SK-N-SH (cell line): ENCODE results near the gene SHC3.

Source experiments
- JUND ChIP-seq: IDR thresholded peaks from 2 replicates; pipeline ENCODE4 v1.4.0; 2012
- MXI1 ChIP-seq: IDR thresholded peaks from 2 replicates; pipeline ENCODE4 v1.6.1; 2012; ENCODE audit warnings: mild to moderate bottlenecking, low read depth, low read length, improper control_type of control experiment
- POLR2AphosphoS5 ChIP-seq: IDR thresholded peaks from 2 replicates; pipeline ENCODE4 v1.6.1; 2012; ENCODE audit warnings: low read depth, low read length
- RCOR1 ChIP-seq: fragments of 150-350 bp; IDR thresholded peaks from 2 replicates; pipeline ENCODE4 v1.6.1; 2017; ENCODE audit warnings: antibody characterized with exemption, low read length
- USF1 ChIP-seq: IDR thresholded peaks from 2 replicates; pipeline ENCODE4 v1.4.0; 2012; ENCODE audit warnings: low read depth, borderline replicate concordance
- TF ChIP-seq, protein P1 (sequence below): fragments of 200-600 bp; sonication (generic); IDR thresholded peaks from 2 replicates; pipeline ENCODE4 v1.6.1; 2017; ENCODE audit warnings: antibody characterized with exemption, mild to moderate bottlenecking, moderate library complexity
- TF ChIP-seq, protein P2 (sequence below): fragments of 150-350 bp; IDR thresholded peaks from 2 replicates; pipeline ENCODE4 v1.6.1; 2017; ENCODE audit warnings: antibody characterized with exemption, low read length, low read depth, borderline replicate concordance

- TF ChIP-seq RCOR1, result no peak
- TF ChIP-seq USF1, result no peak
- no peak for TF ChIP-seq POLR2AphosphoS5
- no peak for TF ChIP-seq JUND
- TF ChIP-seq, protein P1, sequence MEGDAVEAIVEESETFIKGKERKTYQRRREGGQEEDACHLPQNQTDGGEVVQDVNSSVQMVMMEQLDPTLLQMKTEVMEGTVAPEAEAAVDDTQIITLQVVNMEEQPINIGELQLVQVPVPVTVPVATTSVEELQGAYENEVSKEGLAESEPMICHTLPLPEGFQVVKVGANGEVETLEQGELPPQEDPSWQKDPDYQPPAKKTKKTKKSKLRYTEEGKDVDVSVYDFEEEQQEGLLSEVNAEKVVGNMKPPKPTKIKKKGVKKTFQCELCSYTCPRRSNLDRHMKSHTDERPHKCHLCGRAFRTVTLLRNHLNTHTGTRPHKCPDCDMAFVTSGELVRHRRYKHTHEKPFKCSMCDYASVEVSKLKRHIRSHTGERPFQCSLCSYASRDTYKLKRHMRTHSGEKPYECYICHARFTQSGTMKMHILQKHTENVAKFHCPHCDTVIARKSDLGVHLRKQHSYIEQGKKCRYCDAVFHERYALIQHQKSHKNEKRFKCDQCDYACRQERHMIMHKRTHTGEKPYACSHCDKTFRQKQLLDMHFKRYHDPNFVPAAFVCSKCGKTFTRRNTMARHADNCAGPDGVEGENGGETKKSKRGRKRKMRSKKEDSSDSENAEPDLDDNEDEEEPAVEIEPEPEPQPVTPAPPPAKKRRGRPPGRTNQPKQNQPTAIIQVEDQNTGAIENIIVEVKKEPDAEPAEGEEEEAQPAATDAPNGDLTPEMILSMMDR, result no peak
- no peak for TF ChIP-seq MXI1
- TF ChIP-seq, protein P2, sequence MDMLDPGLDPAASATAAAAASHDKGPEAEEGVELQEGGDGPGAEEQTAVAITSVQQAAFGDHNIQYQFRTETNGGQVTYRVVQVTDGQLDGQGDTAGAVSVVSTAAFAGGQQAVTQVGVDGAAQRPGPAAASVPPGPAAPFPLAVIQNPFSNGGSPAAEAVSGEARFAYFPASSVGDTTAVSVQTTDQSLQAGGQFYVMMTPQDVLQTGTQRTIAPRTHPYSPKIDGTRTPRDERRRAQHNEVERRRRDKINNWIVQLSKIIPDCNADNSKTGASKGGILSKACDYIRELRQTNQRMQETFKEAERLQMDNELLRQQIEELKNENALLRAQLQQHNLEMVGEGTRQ, result no peak
Observed at GRCh38 chr9:89189215-89189614, 10.6 kb upstream of the SHC3 start.
